NCI-H2081 treated with DMSO at 0.1 percent for 48 hours (cell line): Measurements from ENCODE around the gene GBA2.

ENCODE experiments used
- DNase-seq: peaks from one replicate; lab custom pipeline; 2025; lab: John Stamatoyannopoulos, UW

The GBA2 gene

GRCh38 chr9:35766997-35767396 is 18.0 kb upstream of the GBA2 start:
- DNase-seq: no peak

DNA sequence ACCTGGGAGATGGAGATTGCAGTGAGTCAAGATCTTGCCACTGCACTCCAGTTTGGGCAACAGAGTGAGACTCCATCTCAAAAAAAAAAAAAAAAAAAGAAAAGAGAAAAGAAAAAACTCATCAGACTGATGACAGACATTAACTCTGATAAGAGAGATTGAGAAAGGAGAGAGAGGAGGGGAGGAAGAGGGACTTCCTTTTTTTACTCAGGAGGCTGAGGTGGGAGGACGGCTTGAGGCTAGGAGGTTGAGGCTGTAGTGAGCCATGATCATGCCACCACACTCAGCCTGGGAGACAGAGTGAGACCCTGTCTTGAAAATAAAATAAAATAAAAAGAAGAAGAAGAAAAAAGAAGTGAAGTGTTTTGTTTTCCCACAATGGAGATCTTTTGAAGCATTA is 14.8 kb upstream of the GBA2 start:
- DNase-seq: no peak

GRCh38 chr9:35763181-35763580 is 14.2 kb upstream of the GBA2 start:
- no peak for DNase-seq

DNA sequence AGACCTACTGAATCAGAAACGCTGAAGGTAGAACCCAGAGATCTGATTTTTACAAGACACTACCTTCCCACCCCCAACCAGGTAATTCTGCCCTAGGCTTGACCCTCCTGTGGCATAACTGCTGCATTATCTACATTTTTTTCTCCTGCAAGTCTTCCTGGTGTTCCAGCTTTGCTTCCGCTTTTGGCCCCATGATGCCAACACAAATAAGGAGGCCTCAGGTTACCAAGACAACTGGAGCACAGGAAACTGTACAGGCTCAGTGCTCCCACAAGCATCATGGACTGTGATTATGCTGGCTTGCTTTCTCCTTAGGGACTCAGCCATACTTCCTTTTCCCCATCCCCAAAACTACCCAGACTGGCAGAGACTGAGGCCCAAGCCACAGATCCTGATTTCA is 11.6 kb upstream of the GBA2 start:
- peak; percentile 56 for DNase-seq

- no peak for DNase-seq
These were observed 10.8 kb upstream of the GBA2 start for GRCh38 chr9:35759795-35760194.

GRCh38 chr9:35758475-35759050 is 9.5 kb upstream of the GBA2 start:
- no peak for DNase-seq

GRCh38 chr9:35757892-35758275 is 8.9 kb upstream of the GBA2 start:
- no peak for DNase-seq

DNA sequence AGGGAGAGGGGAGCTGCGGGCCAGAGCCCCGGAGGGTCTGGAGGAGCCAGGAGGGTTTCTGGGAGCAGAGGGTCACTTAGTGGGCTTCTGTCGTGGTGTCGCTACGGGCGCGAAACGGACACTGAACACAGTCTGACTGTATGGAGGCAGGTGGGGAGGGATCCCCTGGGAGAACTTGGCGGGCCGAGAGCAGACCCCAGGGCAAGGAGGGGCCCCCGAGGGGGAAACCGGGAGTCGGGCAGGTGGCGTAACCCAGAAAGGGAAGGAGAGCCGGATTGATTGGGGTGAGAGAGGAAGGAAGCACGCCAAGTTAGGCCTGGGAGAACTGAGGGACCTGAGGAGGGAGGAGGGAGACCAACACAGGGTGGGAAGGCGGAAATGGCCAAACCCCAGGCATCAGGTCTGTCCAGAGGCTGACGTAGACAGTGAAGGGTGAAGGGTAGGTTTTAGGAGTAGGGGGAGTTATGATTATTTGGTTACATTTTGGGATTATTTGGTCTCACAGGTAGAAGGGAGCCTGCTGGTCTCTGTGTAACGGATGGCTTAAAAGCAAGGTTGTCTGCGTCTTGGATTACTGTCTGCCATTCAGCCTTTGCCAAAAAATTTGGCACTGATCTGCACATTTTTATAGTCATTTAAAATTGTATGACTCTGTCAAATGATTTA is 8.3 kb upstream of the GBA2 start:
- DNase-seq: peak; percentile 47

- DNase-seq: no peak
These were observed 7.5 kb upstream of the GBA2 start for GRCh38 chr9:35756275-35757225.

- DNase-seq: no peak
These were observed 6.0 kb upstream of the GBA2 start for GRCh38 chr9:35755071-35755470.

DNA sequence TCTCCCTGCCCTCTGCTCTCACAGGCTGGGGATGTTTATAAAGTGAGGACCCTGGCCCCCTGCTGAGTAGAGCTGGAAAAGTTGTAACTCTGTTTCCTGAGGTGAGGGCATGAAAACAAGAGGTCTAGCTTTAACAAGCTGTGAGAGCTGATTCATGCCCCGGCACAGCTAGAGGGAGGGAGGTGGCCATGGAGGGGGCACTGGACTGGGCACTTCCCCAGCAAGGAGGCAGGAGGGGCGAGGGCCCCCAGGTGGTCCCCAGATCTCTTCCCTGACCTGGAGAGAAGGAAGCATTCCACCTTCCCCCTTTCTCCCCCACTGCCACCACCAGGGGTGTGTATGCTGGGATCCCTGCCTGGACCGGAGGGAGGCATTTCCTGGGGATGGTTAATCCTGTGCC is 5.2 kb upstream of the GBA2 start, which contains the start of gene MSMP:
Gene MSMP (minus strand): TSS at position 13 of the 400 bp plus-strand sequence. CDS start 147 bp downstream, outside the sequence.
- DNase-seq: no peak

- no peak for DNase-seq
These were observed 4.4 kb upstream of the GBA2 start for GRCh38 chr9:35753466-35753865.

DNA sequence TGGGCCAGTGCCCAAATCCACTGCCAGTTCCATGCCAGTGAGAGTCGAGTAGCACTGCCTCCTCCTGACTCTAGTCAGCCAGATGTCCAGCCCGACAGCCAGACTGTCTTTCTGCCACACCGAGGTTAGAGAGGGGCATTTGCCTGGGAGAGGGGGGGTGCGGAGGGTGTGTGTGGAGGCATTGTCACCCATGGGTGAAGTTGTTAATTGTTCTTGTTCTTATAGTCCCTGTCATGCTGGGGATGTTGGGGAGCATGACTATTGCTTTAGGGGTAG is 1.2 kb upstream of the GBA2 start:
- no peak for DNase-seq

DNA sequence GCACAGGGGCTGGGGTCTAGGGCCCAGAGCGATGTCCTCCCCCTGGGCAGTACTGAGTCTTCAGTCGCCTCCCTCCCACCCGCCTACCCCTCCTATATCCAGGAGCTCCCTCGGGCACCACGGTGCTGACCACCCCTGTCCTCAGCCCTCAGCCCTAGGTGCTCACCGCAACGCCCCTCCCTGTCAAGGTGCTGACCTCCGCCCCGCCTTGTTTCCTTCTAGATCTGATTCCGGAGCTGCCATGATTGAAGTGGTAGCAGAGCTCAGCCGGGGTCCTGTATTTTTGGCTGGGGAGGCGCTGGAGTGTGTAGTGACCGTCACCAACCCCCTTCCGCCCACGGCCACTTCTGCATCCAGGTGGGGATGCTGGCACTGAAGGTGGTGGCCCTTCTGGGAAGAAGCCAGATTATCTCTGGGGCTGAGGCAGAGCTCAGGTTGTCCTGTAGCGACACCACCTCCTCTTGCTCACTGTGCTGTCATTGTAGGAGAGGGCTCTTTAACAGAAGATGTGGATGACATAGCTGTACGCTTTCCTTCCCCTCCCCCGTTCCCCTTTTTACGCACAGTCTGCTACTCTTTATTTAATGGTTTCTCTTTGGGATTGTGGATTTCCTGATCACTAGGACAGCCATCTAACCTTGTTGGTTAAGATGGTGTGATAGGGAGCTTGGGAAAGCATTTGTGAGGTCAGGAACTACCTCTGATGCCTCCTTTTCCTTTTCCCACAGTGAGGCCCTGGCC is 657 bp upstream of the GBA2 start:
- DNase-seq: no peak

GRCh38 chr9:35748242-35748857 is 678 bp downstream of the GBA2 start:
- DNase-seq: no peak

GRCh38 chr9:35746583-35746982 is 2.4 kb downstream of the GBA2 start:
- no peak for DNase-seq

DNA sequence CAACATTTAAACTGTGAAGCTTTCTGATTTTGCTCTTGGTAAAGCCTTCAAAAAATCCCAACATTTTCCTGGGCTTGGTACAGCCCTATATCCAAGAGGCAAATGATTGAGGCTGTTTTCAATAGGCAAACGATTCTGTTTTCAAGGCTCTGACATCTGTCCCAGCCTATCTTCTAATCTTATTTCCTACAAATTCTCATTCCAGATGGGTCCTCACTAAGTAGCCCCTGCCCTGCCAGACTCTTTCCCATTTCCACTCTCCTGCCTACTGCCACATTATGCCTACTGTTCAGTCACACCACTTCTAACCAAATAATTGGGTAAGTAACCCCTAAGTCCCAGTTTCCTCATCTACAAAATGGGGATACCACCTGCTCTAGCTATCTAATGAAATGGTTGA is 3.5 kb downstream of the GBA2 start:
- no peak for DNase-seq

DNA sequence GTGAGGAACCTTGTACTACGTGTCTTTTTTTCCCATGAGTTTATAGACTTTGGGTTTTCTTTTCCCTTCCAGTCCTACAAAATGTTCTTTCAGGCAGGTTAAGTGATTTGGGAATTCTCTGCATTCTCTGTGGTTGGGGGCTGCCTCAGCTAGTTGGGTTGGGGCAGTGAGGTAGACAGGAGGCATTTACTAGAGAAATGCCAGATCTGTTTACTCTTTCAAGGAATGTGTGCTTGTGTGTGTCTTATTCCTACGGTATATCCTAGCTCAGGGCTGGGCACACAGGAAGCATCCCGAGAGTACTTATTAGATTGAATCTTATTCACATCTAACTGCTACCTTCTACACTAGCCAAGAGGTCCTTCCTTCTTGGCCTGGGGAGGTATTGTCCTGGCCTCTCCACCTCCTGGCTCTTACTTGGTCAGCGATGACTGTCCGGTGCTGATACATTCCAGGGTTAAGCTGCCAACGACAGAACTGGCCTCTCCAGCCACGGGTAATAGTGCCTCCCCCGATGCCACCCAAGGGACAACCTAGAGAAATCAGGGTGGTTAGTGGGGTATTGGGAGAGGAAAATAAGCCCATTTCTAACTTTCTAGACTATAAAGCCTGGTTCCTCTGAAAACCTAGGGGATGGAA is 5.0 kb downstream of the GBA2 start:
- no peak for DNase-seq

DNA sequence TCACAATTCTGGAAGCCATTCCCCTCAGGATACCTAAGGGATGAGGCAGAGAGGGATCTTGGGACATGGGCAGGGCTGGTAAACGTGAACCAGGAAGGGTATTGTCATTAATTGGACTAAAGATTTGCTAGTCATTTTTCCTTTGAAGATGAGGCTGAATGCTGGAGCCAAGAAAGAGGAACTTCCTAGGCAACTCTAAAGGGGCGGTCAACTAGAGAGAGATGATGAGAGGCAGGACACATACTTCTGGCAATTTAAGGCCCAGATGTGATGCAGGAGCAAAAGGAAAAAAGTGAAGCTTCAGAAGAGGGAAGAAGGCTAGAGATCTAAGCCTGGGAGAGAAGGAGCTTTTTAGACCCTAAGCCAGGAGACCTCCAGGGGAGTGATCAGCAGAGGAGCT is 5.6 kb downstream of the GBA2 start:
- no peak for DNase-seq

GRCh38 chr9:35741740-35742139 is 7.3 kb downstream of the GBA2 start:
- no peak for DNase-seq

GRCh38 chr9:35740243-35740642 is 8.8 kb downstream of the GBA2 start:
- DNase-seq: no peak

DNA sequence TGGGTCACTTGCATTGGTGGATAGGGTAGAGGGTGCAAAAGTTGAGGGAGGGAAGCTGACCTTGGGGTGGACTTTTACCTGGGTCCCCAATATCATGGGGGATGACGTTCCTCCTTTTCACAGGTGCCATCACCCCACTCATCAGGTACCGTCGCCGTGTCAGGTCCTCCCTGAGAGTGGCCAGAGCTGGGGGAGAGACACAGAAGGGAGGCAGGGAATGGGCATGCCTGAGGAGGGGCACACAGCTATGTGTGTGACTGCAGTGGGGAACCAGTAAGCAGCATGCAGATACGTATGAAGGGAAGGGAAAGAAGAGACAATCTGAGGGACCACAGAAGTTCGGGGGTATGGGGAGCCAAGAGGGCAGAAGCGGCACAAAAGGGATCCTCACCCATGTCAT is 10.1 kb downstream of the GBA2 start:
- DNase-seq: no peak
